AG10803 (cell line): ENCODE results near the gene ATCAY.
"Not testable (repeated sequence)": the region's sequence is repeated elsewhere in the genome, so short reads cannot be mapped to it uniquely, and the experiment has no call there.

Experiments
- DNase-seq: peaks from one replicate; pipeline ENCODE4 v3.0.0; 2010; ENCODE audit warnings: low read depth
- H3K4me3 ChIP-seq: 2 replicates; pipeline ENCODE4 v1.5.1; 2011; ENCODE audit warnings: mild to moderate bottlenecking, low read length, control low read depth
- TF ChIP-seq, protein P1 (sequence below): conservative IDR thresholded peaks from 2 replicates; pipeline ENCODE4 v1.5.1; 2011; ENCODE audit warnings: mild to moderate bottlenecking, low read length, control low read depth, inconsistent platforms

Gene ATCAY

DNA sequence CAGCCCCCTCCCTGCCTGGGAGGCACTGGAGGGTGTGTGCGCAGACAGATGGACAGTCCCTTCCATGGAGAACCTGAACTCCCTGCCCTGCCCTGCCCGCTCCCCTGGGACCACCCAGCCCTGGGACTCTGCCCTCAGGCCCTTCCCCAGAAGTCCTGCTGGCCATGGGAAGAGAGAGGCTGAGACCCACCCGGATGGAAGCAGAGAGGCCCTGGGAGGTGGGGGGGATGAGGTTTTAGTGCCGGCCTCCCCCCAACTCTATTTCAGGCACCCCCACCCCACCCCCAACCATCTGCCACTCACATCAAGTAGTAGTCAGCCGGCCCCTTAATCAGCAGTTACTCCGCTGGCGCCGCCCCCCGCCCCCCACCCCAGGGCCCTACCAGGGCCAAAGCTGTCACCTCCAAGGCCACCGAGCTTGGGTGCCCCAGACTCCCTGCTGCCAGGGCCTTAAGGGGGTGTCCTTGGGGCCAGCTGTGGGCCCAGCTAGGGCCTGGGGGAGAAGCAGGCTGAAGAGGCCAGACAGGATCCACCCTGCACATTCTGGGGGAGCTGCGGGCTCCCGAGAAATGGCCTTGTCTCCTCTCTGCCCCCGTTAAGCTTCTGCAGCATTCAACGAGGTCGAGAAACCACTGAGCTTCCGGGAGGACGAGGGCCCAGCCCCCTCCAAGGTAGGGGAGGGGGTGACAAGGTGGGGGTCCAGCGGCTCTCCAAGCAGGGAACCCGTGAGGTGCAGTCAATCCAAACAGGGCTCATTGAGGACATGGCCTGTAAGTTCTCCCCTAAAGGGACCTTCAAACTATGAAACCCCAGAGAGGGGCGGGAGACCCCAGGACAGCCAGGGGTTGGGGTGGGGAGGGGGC is 69.7 kb downstream of the ATCAY start:
- no peak for DNase-seq
- H3K4me3 ChIP-seq: no peak overlapping the region
- TF ChIP-seq, protein P1, sequence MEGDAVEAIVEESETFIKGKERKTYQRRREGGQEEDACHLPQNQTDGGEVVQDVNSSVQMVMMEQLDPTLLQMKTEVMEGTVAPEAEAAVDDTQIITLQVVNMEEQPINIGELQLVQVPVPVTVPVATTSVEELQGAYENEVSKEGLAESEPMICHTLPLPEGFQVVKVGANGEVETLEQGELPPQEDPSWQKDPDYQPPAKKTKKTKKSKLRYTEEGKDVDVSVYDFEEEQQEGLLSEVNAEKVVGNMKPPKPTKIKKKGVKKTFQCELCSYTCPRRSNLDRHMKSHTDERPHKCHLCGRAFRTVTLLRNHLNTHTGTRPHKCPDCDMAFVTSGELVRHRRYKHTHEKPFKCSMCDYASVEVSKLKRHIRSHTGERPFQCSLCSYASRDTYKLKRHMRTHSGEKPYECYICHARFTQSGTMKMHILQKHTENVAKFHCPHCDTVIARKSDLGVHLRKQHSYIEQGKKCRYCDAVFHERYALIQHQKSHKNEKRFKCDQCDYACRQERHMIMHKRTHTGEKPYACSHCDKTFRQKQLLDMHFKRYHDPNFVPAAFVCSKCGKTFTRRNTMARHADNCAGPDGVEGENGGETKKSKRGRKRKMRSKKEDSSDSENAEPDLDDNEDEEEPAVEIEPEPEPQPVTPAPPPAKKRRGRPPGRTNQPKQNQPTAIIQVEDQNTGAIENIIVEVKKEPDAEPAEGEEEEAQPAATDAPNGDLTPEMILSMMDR: no peak

DNA sequence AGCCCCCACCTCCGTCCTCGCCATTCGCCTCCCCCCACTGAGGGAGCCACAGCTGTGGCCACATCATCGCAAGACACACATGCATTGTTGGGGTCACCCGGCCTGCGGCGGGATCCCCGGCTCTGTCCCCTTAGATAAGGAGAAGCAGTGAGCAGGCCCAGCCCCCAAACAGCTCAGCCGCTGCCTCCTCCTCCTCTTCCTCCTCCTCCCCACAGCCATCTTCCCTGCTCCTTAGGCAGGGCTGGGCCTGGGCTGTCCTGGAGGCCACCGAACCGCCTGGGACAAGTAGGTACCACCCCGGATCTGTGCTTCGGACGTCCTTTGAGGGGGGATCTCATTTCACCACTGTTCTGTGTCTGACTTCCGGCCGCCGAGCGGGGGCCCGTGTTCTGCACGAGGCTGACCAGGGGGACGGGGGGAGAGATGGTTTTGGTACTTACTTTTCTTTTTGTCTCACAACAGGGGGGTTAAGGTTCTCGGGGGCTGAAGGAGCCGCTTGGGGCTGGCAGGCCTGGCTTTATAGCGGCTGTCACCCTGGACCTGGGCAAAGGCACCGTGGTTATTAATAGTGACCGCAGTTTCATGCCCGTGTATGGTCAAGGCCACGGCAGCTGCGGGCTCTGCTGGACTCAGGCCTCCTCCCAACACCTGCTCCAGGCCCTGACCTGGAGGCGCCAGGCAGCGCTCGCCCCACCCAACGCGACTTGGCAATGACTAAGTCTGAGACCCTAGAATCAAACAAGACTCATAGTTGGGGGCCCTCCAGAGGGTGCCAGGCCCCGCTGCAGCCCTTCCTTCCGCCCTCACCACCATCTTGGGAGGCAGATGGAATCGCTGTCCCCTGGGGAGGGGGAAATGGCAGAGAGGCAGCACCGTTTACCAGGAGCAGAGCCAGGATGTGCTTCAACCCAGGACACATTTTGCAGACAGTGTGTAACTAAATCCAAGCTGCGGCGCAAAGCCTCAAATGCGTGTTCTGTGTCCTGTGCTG is 70.7 kb downstream of the ATCAY start:
- no peak for DNase-seq
- TF ChIP-seq, protein P1: no peak
- H3K4me3 ChIP-seq: no peak overlapping the region

DNA sequence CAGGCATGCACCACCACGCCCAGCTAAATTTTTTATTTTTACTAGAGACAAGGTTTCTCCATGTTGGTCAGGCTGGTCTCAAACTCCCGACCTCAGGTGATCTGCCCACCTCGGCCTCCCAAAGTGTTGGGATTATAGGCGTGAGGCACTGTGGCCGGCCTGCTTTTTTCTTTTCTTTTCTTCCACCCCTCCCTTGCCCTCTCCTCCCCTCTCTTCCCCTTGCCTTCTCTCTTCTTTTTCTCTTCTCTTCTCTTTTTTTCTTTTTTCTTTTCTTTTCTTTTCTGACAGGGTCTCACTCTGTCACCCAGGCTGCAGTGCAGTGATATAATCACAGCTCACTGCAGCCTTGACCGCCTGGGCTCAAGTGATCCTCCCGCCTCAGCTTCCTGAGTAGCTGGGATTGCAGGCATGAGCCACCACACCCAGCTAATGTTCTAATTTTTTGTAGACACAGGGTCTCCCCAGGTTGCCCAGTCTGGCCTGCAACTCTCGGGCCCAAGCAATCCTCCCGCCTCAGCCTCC is 72.3 kb downstream of the ATCAY start:
- not testable (repeated sequence) for H3K4me3 ChIP-seq, DNase-seq

DNA sequence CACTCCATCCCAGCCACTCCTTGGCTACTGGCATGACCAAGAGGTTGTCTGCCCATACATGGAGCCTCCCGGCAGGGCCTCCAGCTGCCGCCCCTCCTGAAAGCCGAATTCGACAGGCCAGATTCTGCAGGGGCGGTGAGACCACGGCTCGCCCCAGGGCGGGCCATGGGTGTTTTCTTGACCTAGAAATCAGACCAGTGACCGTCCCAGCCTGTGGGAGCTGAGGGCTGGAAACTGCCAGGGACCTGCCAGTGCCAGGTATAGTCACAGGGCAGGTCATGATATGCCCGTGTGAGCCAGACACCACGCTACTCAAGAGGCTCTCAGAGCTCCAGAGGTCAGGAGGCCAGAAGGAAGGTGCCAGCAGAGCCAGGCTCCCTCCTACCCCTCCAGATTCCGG is 73.6 kb downstream of the ATCAY start:
- DNase-seq: no peak
- H3K4me3 ChIP-seq: no peak overlapping the region
- TF ChIP-seq, protein P1: no peak

DNA sequence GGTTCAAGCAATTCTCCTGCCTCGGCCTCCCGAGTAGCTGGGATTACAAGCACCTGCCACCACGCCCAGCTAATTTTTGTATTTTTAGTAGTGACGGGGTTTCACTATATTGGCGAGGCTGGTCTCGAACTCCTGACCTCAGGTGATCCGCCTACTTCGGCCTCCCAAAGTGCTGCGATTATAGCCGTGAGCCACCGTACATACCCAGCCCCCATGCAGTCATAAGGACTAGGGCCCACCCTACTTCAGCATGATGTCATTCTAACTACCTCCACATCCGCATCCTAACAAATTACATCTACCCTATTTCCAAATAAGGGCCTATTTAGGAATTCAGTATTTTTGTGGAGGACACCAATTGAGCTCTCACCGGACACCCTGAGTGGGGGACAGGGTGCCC is 74.8 kb downstream of the ATCAY start:
- not testable (repeated sequence) for H3K4me3 ChIP-seq, DNase-seq

DNA sequence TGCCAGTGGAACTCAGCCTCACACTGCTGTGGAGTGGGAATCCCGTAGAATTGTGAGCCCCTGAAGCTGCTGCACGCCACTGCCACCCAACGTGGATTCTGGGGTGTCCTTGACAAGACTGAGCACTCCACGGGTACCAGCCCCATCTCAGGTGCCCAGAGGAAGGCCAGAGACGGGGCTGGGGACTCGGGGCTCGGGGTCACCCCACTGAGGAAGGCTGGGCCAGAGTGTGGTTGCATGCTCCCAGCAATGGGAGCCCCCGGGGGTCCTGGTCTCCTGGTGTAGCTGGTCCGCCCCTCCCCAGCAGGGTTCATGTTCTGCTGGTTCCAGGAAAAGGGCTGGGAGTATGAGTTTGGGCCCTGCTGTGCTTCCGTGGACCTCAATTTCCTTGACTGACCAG is 75.2 kb downstream of the ATCAY start:
- no peak for DNase-seq
- no peak overlapping the region for H3K4me3 ChIP-seq
- TF ChIP-seq, protein P1: no peak

DNA sequence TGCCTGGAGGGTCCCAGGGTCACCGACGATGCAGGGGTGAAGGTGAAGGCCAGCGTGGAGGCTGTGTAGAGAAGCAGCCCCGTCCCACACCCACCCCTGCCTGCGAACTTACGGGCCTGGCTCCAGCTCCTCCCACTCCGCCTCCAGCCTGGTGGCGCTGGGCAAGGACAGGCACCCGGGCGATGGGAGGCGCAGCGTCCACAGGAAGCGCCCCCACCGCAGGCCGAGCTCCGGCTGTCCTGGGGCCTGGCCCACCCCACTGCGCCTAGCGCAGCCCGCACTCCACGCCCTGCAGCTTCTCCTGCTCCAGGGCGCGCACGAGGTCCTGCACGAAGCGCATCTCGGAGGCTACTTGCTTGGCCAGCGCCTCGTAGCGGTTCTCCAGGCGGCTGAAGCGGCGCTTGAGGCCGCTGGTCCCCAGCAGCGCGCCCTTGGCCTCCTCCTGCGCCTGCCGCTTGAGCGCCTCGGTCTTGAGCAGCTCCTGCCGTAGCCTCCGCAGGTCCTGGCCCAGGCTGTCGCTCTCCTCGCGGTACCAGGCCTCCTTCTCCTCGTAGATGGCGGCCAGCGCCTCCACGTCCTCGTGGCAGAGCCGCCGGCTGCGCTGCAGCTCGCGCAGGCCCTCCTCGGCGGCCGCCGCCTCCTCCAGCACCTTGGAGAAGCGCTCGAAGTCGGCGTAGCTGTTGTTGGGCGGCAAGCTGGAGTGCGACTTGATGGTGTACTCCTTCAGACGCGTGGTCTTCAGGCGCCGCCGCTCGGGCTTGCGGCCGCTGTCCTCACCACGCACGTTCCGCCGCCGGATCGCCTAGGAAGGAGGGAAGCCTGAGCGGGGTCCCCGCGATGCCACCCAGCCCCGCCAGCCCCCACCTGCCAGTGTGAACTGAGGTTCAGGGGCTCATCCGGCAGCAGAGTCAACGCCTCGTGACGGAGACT is 78.6 kb downstream of the ATCAY start:
- H3K4me3 ChIP-seq: no peak overlapping the region
- no peak for DNase-seq
- TF ChIP-seq, protein P1: no peak
